GM12878 (cell line): ENCODE data around the gene TREML2. TPM values are rescaled to one million over a fixed set of nuclear protein-coding genes. Genes with fewer than 3 reads are reported as not detected.

Experiments used
- ATAC-seq: fragments of 200-7000 bp; cut with Tn5 transposase; 3 replicates; pipeline ENCODE4 v1.9.1; 2020; ENCODE audit warnings: mild to moderate bottlenecking, moderate library complexity
- BruUV-seq: library from RNA; stranded (reverse); fragments of 400-500 nt; replicated peaks from 2 replicates; lab custom pipeline; 2021; lab: Mats Ljungman, UMichigan
- CTCF ChIA-PET: fragments of 300-600 bp; sonication (Branson Sonifier 250); formaldehyde crosslinking; extraction: SDS; loops from one replicate; lab custom pipeline; 2021; ENCODE audit warnings: inconsistent platforms; lab: Yijun Ruan, JAX
- POLR2A ChIA-PET: fragments of 350-600 bp; formaldehyde crosslinking; extraction: SDS; loops from one replicate; lab custom pipeline; 2021; ENCODE audit warnings: inconsistent platforms; lab: Charles Lee
- RAD21 ChIA-PET: fragments of 300-600 bp; sonication (Branson Sonifier 250); formaldehyde crosslinking; loops from one replicate; lab custom pipeline; 2023; ENCODE audit warnings: antibody characterized with exemption; ENCODE audit not compliant: unreplicated experiment; lab: Charles Lee
- SMC1A ChIA-PET: fragments of 300-600 bp; sonication (Branson Sonifier 250); formaldehyde crosslinking; loops from one replicate; lab custom pipeline; 2023; ENCODE audit not compliant: unreplicated experiment, uncharacterized antibody; lab: Charles Lee
- DNase-seq: peaks from one replicate; pipeline ENCODE4 v3.0.0-alpha.2; 2011; ENCODE audit warnings: low read depth, low spot score
- FAIRE-seq: peaks from 3 replicates; lab custom pipeline; 2011; peaks lifted over from hg19 to GRCh38; lab: Jason Lieb, UNC
- H2AFZ ChIP-seq: 2 replicates; pipeline ENCODE4 v1.6.0; 2011; ENCODE audit warnings: low read depth, low read length, control low read depth; ENCODE audit not compliant: control insufficient read depth
- H3K27ac ChIP-seq: 2 replicates; pipeline ENCODE4 v1.5.1; 2011; ENCODE audit warnings: control low read depth; ENCODE audit not compliant: control insufficient read depth, insufficient read depth
- H3K27me3 ChIP-seq, 2 experiments: replicated peaks in 1 of 2; 2 replicates each; pipeline versions ENCODE4 v1.6.0 to v1.6.1; 2011; ENCODE audit warnings: low read length in 1 of 2; ENCODE audit not compliant: control insufficient read depth in 2 of 2, insufficient read depth in 2 of 2
- H3K36me3 ChIP-seq, 2 experiments: 2 replicates each; pipeline ENCODE4 v1.5.1; 2011; ENCODE audit warnings: low read length in 1 of 2; ENCODE audit not compliant: control insufficient read depth in 2 of 2, insufficient read depth in 2 of 2
- H3K4me1 ChIP-seq: 2 replicates; pipeline ENCODE4 v1.6.1; 2011; ENCODE audit warnings: mild to moderate bottlenecking, low read length, moderate library complexity, mixed read lengths; ENCODE audit not compliant: control insufficient read depth, insufficient read depth
- H3K4me2 ChIP-seq: 2 replicates; pipeline ENCODE4 v1.6.0; 2011; ENCODE audit warnings: control low read depth; ENCODE audit not compliant: control insufficient read depth, insufficient read depth
- H3K4me3 ChIP-seq: fragments of 200-600 bp; sonication (generic); 2 replicates; pipeline ENCODE4 v1.5.1; 2016
- H3K79me2 ChIP-seq: 2 replicates; pipeline ENCODE4 v1.6.0; 2011; ENCODE audit warnings: low read length; ENCODE audit not compliant: control insufficient read depth, insufficient read depth
- H3K9ac ChIP-seq: 2 replicates; pipeline ENCODE4 v1.8.0; 2011; ENCODE audit warnings: low read length, control low read depth, mixed read lengths; ENCODE audit not compliant: control insufficient read depth, insufficient read depth
- H3K9me3 ChIP-seq: replicated peaks from 3 replicates; pipeline ENCODE4 v1.5.1; 2011; ENCODE audit warnings: mild to moderate bottlenecking, low read length; ENCODE audit not compliant: control insufficient read depth, insufficient read depth
- H4K20me1 ChIP-seq: 2 replicates; pipeline ENCODE4 v1.6.0; 2011; ENCODE audit not compliant: control insufficient read depth, insufficient read depth
- ATF2 ChIP-seq: IDR thresholded peaks from 2 replicates; pipeline ENCODE4 v1.6.1; 2012; ENCODE audit warnings: low read length, inconsistent platforms
- ATF7 ChIP-seq: fragments of 450-650 bp; IDR thresholded peaks from 2 replicates; pipeline ENCODE4 v1.6.1; 2016; ENCODE audit warnings: low read depth, mild to moderate bottlenecking
- CREB1 ChIP-seq: IDR thresholded peaks from 2 replicates; pipeline ENCODE4 v1.6.1; 2012; ENCODE audit warnings: low read depth, mild to moderate bottlenecking, inconsistent platforms
- EED ChIP-seq: sonication (generic); IDR thresholded peaks from 2 replicates; pipeline ENCODE4 v1.6.1; 2016; ENCODE audit warnings: antibody characterized with exemption, low read depth
- EZH2 ChIP-seq: IDR thresholded peaks from 2 replicates; pipeline ENCODE4 v1.6.1; 2012; ENCODE audit warnings: low read depth, mild to moderate bottlenecking, control low read depth, inconsistent platforms, low read length, borderline replicate concordance; ENCODE audit not compliant: control insufficient read depth
- MEF2A ChIP-seq: IDR thresholded peaks from 2 replicates; pipeline ENCODE4 v1.6.1; 2011; ENCODE audit warnings: low read depth, mild to moderate bottlenecking, low read length, moderate library complexity; ENCODE audit not compliant: insufficient read depth
- MTA2 ChIP-seq: fragments of 450-650 bp; IDR thresholded peaks from 2 replicates; pipeline ENCODE4 v1.6.1; 2016; ENCODE audit warnings: low read depth, mild to moderate bottlenecking, moderate library complexity
- RAD21 ChIP-seq: IDR thresholded peaks from 2 replicates; pipeline ENCODE4 v1.6.1; 2011; ENCODE audit warnings: mild to moderate bottlenecking, low read depth, low read length, moderate library complexity; ENCODE audit not compliant: insufficient read depth
- TARDBP ChIP-seq: IDR thresholded peaks from 2 replicates; pipeline ENCODE4 v1.6.1; 2016; ENCODE audit warnings: borderline replicate concordance
- YBX1 ChIP-seq: fragments of 450-650 bp; IDR thresholded peaks from 2 replicates; pipeline ENCODE4 v1.6.1; 2016; ENCODE audit warnings: antibody characterized with exemption
- ZBED1 ChIP-seq: IDR thresholded peaks from 2 replicates; pipeline ENCODE4 v1.6.1; 2016; ENCODE audit warnings: borderline replicate concordance
- WGBS: methylation state at CpG from one replicate; pipeline ENCODE4 v1.1.6; 2016; ENCODE audit warnings: low lambda C conversion rate; ENCODE audit not compliant: insufficient replicate concordance, insufficient coverage; ENCODE audit errors: missing lambda C conversion rate; 5-methylcytosine and 5-hydroxymethylcytosine counted together
- in situ Hi-C: fragments of 300-500 bp; cut with MboI; formaldehyde crosslinking; loops from 9 replicates; pipeline ENCODE4 v1.14.3; 2018; ENCODE audit warnings: mixed read lengths
- intact Hi-C: fragments of 100-400 bp; cut with micrococcal nuclease; formaldehyde crosslinking; loops from one replicate; pipeline ENCODE4 v1.14.2; 2022; ENCODE audit not compliant: unreplicated experiment
- polyA plus RNA-seq, 11 experiments: library from polyadenylated mRNA; depleted of rRNA in 4 of 11; unstranded in 6 of 11; stranded (reverse) in 5 of 11; fragments of >200 nt; fragmentation: Nextera tagmentation in 4 of 11; fragmentation: Illumina TruSeq in 1 of 11; extraction: Ambion mirVana in 4 of 11; extraction: Trizol in 1 of 11; gene quantifications; 1 replicate in 1 of 11; 2 replicates in 10 of 11; pipeline versions ENCODE4 v1.2.1 to v1.2.3, GENCODE V29; 2011 to 2016; ENCODE audit warnings: inconsistent platforms in 2 of 11, missing spikeins in 2 of 11, low read depth in 1 of 11
- total RNA-seq, 4 experiments: library from RNA; depleted of rRNA in 3 of 4; stranded (reverse); fragments of >200 nt in 3 of 4; fragmentation: Illumina TruSeq in 1 of 4; extraction: Trizol in 1 of 4; gene quantifications; 2 replicates each; pipeline versions ENCODE4 v1.2.1 to v1.2.3, GENCODE V29; 2013 to 2021

Gene TREML2
- total and polyA plus RNA-seq, 10 of the 15 experiments (the other 5 are each of a cell fraction or from before 2014, with no cell fraction given) = 0.49 to 9.1 (median 7.3) TPM

GRCh38 chr6:41170547-41171160, 30.3 kb downstream of the TREML2 start:
- no peaks in the 10 kb centered on the region for H3K4me1 ChIP-seq
- no peak overlapping the region for H3K27ac ChIP-seq
- 11% methylated on average over 4 of the region's 4 CpGs for WGBS
- H3K9me3 ChIP-seq = no peaks in the 10 kb centered on the region
- H3K4me3 ChIP-seq = no peak overlapping the region
- no peak overlapping the region for H2AFZ ChIP-seq
- in situ Hi-C loops (no loop called here), intact Hi-C loops (no loop called here)
- POLR2A ChIA-PET = no interaction called here
- FAIRE-seq = no peak
- no peak for ATAC-seq
- no peaks in the 10 kb centered on the region for H4K20me1 ChIP-seq
- H3K4me2 ChIP-seq = no peak overlapping the region
- no peaks in the 10 kb centered on the region for H3K79me2 ChIP-seq
- SMC1A ChIA-PET = interaction anchor here (0.7 to 1.0 kb wide), 2 partner anchors 10 to 12 kb away, joined by 3 read pairs; no protein-coding TSS in a partner anchor
- CTCF ChIA-PET = interaction anchor here (1.1 kb wide), 1 partner anchor 11 kb away, joined by 3 read pairs; no protein-coding TSS in a partner anchor
- no peaks in the 10 kb centered on the region for H3K27me3 ChIP-seq
- RAD21 ChIA-PET = no interaction called here
- no peaks in the 10 kb centered on the region for H3K36me3 ChIP-seq
- no peak for DNase-seq
- BruUV-seq = no TSS peak
- no peak for TF ChIP-seq ATF7
- TF ChIP-seq ATF2 = no peak
- no peak for TF ChIP-seq RAD21
- TF ChIP-seq ZBED1 = no peak
- TF ChIP-seq TARDBP = no peak
- no peak for TF ChIP-seq EZH2
- no peak for TF ChIP-seq CREB1
- no peak for TF ChIP-seq MEF2A
- TF ChIP-seq EED = no peak
- TF ChIP-seq YBX1 = no peak
- TF ChIP-seq MTA2 = no peak
- H3K9ac ChIP-seq = no peak overlapping the region
